ENCODE measurements around the gene C9orf78.
A peak's percentile ranks its signal among the peaks of the same experiment; 100 is the strongest.
"Not testable (repeated sequence)": the region's sequence is repeated elsewhere in the genome, so short reads cannot be mapped to it uniquely, and the experiment has no call there.

C9orf78 gene

DNA sequence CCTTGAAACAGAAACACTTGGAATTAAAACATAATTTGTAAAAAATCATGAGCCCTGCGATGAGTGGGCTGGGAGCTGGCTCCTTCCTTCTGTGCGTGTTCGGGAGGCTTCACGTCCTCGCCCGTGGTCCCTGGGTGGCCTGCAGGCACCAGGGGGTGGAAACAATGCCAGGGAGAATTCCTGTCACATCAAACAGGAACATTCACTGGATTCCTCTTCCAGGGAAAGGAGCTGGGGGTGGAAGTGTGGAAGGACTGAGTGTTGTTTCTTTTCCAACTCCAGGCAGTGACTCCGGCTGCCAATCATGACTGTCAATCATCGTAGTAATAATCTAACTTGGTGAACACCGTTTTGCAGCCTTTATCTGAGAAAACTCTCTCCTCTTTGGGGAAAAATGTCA, 21.4 kb downstream of the C9orf78 start:
- DNase-seq: no peak

DNA sequence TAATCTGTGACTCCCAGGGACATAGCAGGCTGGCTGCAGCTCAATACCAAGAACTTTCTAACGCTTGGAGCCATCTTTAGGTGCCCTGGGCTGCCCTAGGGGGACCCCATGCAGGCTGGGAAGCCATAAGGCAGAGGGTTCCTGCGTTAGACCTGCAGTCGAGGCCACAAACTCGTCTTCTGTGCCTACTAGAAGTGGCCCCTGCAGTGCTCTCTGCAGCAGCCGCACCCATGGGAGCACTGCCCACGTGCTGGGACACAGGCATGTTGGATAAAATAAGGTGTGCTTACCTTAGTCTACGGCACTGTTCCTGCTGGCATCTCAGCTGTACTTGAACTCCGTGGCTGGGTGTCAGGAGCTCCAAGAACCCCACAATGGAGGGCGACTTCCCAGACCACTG, 22.7 kb downstream of the C9orf78 start:
- DNase-seq: no peak

DNA sequence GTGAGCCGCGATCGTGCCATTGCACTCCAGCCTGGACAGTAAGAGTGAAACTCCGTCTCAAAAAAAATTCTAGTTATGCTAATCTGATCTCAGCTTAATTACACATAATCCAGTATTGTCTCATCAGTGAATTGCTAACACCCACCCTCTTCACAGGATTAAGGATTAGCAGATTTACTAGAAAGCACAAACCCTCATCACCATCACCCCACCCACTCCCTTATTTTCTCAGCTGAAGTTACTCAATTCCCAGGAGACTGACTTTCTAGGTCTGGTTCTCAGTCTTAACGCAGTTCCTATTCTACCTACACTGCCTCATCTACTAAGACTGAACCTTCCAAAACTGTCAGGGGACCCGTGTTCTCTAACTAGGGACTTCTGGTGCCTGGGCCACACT, 23.1 kb downstream of the C9orf78 start:
- DNase-seq: no peak

DNA sequence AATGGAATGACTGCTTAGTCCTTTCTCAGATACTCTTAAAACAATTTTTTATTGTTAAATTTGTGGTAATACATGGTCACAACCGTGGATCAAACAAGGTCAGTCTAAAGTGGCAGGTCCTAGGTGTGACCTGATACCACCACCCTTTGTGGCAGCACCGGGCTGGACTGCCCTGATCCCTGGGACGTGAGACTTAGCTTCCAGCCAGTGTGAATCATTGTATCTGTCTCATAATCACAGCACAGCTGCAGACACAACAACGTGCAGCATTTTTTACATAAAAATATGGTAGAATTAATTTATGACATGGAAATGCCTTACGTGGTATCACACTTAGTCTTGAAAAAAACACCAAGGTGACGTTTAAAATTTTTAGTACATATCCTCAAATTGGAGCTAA, 24.3 kb downstream of the C9orf78 start:
- DNase-seq: no peak

DNA sequence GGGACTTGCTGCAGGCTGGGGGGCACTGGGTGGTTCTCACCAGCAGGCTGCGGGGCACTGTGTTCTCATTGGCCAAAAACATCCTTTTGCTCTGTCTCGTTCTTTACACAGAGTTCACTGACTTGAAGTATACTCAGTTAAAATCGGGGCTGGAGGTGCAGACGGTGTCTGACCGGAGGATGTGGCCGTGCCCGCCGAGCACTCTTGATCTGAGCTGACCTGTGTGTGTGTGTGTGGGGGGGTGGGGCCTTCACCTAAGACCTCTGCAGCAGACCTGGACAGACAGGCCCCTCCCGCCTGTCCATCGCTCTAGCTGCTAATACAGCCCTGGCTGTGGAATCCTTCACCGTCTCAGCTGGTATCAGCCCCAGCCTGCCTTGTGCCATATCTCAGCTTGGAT, 25.0 kb downstream of the C9orf78 start:
- DNase-seq: no peak

DNA sequence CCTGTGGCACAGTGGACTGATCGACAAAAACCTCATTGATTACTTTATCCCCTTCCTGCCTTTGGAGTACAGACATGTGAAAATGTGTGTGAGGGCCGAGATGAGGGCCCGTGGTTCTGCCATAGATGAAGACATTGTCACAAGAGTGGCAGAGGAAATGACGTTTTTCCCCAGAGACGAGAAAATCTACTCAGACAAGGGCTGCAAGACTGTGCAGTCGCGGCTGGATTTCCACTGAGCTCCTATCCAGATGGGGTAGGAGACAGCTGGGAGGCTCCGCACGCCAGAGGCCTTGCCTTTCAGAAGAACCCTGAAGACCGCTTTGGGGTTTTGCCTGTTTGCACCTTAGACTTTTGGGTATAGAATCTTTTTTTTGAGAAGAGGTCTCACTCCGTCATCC, 25.7 kb downstream of the C9orf78 start:
- no peak for DNase-seq

DNA sequence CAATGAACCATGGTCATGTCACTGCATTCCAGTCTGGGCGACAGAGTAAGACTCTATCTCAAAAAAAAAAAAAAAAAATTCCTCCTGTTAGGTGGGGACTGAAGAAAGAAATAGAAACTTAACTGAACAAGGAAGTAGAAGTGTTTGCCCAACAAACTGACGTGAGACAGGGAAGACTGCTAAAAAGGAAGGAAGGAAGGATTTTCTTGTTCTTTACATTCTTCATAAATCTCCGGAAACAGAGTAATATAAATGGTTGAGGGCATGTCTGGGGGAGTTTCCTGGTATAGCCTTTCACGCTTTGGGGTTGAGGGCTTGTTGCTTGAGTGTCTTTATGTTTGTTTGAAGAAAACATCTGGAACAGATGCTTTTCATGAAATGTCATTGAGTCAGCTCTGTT, 29.0 kb downstream of the C9orf78 start:
- DNase-seq: no peak

DNA sequence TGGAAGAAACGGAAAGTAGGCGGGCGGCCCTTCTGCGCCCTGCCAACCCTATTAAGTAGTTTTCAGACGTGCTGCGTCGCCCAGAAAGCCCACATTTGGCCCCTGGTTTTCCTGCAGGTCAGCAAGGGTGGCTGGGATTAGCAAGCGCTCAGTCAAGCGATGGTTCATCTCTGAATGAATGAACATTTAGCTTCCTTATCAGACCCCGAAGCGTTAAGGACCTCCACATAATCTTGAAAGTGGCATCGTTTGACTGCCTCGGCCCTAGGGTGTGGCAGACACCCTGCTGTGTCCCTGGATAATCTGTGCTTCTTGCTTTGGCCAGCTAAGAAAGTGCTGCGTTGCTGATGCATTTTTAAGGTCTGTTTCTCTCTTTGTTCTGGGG, 31.4 kb downstream of the C9orf78 start:
- DNase-seq: no peak

DNA sequence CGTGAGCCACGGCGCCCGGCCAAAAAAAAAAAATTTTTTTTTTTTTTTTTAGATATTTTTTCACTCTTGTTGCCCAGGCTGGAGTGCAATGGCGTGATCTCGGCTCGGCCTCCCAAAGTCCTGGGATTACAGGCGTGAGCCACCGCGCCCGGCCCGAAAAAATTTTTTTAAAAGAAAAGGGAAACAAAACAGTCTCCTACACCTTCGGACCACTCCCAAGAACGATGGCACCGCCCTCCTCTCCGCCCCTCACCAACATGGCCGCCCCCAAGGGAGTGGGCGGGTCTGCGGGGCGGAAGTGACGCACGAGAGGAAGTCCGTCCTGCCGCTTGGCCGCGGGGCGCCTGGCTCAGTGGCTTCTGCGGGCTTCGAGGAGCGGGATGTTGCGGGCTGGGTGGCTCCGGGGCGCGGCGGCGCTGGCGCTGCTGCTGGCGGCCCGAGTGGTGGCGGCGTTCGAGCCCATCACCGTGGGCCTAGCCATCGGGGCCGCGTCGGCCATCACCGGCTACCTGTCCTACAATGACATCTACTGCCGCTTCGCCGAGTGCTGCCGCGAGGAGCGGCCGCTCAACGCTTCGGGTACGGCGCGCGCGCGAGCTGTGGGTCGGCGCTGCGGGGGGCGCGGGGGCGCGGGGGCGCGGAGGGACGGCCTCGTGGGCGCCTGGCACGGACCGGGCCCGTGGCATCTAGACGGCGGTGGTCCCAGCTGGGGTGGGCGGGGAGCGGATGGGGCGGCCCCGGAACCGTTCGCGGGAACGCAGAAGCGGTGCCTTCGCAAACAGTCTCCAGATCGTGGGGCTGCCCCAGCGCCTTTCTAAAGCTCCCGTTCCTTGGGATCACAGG, 32.0 kb downstream of the C9orf78 start, which contains the start of gene TOR1B:
TSS of gene TOR1B (plus strand) at position 352 of the 843 bp plus-strand sequence. CDS start at position 381, 29 bp downstream.
- peak in 55 of 56 donors; percentile 52 to 96 (median 87) for DNase-seq

DNA sequence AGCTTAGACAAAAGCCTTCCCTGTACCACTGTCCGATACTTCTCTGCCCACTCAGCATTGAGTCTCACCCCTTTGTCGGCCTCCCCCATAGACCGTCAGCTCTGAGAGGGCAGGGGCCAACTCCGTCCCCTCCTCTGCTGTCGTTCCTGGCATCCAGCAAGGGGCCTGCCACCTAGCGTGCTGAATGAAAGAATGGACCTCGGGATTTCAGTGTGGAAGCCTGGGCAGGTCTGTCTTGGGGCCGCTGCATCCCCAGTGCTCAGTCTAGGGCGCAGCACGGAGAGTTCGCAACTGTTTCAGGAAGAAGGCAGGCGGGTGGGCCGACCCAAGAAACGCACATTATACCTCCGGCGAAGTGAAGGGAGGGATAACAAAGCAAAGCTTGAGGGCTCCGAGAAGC, 33.6 kb downstream of the C9orf78 start:
- DNase-seq: no peak

DNA sequence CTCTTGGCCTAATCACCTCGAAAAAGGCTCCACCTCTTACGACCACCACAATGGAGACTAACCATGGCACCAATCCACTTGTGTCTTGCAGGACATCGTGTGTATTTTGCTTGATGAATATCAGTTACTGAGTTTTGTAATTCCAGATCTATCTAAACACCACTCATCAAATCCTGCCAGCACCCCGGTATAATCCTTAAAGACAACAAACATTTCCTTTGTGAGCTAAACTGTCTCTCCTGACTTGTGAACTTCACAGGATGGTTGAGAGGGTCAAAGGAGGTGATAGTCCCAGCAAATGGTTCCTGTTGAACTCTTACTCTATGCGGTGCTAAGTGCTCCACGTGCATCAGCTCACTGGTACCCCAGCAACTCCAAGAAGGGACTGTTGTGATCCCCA, 36.1 kb downstream of the C9orf78 start:
- DNase-seq: no peak

DNA sequence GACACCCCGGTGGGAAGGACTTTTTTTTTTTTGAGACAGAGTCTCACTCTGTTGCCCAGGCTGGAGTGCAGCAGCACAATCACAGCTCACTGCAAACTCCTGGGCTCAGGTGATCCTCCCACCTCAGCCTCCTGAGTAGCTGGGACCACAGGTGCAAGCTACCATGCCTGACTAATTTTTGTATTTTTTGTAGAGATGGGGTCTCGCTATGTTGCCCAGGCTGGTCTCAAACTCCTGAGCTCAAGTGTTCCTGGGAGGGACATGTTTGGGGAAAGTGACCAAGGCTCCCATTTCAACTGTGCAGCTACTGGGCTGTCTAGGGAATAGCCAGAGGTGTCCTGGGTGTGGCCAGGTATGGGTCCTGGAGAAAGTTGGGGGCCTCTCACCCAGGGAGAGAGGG, 39.0 kb downstream of the C9orf78 start:
- not testable (repeated sequence) for DNase-seq

DNA sequence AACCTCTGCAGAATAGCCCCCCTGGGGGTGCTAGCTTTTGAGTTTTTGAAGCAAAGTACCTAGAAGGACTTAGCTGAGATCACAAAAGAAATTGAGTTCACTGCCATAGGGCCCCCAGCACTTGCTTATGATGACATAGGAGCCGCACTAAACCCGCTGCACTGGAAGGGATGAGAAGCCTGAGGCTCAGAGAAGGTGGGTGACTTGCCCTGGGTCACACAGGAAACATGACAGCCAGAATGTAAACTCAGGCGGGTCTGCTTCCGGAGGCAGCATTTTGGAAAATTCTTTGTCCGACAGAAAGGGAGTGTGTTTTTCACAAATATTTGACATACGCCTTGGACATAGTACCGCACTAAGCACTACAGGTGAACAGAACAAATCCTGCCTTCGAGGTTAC, 40.5 kb downstream of the C9orf78 start:
- DNase-seq: no peak

DNA sequence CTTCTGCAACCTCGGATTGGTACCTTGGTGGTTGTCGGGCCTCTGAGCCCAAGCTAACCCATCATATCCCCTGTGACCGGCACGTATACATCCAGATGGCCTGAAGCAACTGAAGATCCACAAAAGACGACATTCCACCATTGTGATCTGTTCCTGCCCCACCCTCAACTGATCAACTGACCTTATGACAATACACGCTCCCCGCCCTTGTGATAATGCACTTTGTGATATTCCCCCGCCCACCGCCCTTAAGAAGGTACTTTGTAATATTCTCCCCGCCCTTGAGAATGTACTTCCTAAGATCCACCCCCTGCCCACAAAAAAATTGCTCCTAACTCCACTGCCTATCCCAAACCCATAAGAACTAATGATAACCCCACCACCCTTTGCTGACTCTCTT, 48.6 kb downstream of the C9orf78 start:
- DNase-seq: no peak

DNA sequence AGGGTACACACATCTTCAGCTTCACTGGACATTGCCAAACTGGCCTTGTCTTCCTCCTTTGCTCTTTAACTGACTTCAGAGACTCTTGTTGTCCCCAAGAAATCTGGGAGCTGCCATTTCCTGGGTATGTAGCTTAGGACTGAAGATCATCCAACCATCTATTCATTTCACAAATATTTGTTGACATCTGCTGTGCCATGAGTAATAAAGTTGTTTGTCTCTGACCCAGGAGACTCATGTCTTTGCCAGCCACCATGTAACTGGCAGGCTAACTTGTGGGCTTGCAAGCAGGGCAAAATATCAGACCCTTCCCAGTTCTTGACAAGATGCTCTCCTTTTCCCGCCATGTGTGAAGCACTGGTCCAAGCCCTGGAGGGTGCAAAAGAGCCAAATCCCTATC, 49.2 kb downstream of the C9orf78 start:
- no peak for DNase-seq

DNA sequence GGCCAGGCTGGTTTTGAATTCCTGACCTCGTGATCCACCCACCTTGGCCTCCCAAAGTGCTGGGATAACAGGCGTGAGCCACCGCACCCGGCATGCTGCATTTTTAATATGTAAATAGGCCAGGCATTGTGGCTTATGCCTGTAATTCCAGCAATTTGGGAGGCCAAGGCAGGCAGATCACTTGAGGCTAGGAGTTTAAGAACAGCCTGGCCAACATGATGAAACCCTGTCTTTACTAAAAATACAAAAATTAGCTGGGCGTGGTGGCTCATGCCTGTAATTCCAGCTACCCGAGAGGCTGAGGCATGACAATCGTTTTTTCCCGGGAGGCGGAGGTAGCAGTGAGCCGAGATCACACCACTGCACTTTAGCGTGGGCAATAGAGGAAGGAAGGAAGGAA, 50.1 kb downstream of the C9orf78 start:
- not testable (repeated sequence) for DNase-seq

DNA sequence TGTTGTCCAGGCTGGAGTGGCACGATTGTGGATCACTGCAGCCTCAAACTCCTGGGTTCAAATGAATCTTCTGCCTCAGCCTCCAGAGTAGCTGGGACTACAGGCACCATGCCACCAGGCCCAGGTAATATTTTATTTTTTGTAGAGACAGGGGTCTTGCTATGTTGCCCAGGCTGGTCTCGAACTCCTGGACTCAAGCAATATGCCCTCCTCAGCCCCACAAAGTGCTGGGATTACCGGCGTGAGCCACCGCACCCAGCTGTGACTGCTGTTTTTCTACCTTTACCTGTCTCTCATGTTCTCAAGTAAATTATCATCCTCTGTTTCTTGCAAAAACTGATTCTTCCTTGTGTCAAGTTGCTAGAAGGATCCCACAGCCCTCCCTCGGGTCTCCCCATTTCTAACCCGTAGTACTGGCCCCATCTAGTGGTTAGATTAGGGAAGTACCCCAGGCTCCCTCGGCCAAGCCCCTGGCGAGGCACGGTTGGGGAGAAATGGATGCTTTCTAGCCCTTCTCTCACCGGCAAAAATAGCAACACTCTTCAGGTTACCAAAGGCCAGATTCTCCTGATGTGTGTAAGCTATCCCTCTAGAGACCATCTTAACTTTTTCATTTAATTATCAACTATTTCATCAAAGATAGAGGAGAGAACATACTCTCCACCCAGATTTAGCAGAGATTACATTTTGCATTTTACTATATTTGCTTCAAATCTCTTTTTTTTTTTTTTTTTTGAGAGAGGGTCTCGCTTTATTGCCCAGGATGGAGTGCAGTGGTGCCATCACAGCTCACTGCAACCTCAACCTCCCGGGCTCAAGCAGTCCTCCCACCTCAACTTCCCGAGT, 51.3 kb downstream of the C9orf78 start:
- DNase-seq: peak in 47 of 56 donors; percentile 3 to 79 (median 37)

DNA sequence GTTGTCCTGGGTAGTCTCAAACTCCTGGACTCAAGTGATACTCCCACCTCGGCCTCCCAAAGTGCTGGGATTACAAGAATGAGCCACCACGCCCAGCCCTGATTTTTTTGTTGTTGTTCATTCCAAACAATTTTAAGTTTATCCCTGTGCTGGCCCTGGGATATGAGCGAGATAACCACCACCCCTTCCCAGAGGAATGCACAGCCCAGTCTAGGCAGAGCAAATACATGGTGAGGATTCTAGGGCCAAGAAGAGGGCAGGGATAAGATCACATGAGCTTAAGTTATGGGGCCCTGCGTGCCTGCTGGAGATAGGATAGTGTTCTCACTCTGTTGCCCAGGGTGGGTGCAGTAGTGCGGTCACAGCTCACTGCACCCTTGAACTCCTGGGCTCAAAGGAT, 53.1 kb downstream of the C9orf78 start:
- DNase-seq: no peak

DNA sequence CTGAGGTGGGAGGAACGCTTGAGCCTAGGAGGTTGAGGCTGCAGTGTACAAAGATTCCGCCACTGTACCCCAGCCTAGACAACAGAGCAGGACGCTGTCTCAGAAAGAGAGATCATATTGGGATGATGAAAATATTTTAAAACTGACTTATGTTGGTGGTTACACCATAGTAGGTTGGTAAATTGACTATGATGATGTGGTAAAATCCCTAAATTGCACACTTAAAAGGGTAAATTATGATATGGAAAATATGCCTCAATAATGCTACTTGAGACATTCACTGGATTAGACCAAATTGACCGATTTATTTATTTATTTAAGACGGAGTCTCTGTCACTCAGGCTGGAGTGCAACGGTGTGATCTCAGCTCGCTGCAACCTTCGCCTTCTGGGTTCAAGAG, 53.9 kb downstream of the C9orf78 start:
- DNase-seq: no peak

DNA sequence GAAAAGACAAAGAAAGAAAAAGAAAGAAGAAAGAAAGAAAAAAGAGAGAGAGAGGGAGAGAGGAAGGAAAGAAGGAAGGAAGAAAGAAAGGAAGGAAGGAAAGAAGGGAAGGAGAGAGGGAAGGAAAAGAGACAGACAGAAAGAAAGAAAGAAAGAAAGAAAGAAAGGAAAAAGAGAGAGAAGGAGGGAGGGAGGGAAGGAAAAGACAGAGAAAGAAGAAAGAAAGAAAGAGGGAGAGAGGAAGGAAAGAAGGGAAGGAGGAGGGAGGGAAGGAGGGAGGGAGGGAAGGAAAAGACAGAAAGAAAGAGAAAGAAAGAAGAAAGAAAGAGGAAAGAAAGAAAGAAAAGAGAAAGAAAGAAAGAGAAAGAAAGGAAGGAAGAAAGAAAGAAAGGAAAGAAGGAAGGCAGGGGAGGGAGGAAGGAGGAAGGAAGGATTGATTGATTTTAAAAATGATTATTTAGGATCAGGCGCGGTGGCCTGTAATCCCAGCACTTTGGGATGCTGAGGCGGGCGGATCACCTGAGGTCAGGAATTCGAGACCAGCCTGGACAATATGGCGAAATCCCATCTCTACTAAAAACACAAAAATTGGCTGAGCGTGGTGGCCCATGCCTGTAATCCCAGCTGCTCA, 55.4 kb downstream of the C9orf78 start:
- DNase-seq: no peak

DNA sequence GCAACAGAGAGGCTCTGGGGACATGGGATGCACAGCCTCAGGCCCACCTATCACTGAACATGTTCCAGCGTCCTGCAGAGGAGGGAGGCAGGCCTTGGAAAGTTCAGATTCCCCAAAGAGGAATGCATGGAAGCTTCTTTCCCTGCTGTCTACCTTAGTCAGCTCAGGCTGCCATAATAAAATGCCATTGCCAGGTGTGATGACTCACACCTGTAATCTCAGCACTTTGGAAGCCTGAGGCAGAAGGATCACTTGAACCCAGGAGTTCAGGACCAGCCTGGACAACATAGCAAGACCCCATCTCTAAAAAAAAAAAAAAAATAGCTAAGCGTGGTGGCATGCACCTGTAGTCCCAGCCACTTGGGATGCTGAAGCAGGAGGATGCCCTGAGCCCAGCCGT, 56.6 kb downstream of the C9orf78 start:
- no peak for DNase-seq

DNA sequence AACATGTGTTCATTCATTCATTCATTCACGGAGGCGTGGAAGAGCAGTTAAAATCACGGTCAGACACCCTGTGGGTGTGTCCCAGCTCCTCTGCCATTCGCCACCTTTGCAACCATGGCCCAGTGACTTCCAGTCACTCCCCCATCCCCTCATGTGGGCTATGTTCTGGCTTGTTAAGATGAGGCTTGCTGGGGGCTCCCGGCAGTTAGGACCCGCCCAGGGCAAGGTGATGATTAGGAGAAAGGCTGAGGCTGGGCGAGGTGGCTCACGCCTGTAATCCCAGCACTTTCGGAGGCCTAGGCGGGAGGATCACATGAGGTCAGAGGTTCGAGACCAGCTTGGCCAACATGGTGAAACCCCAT, 57.3 kb downstream of the C9orf78 start:
- no peak for DNase-seq

All from nucleus accumbens (tissue), 56 donors.